GM12801 (cell line): ENCODE data around the gene PAAF1.

Experiments used
- TF ChIP-seq, protein P1 (sequence below): IDR thresholded peaks from one replicate; pipeline ENCODE4 v1.5.1; 2011; ENCODE audit warnings: control low read depth; ENCODE audit not compliant: insufficient read length; ENCODE audit errors: extremely low read depth

Gene PAAF1

DNA sequence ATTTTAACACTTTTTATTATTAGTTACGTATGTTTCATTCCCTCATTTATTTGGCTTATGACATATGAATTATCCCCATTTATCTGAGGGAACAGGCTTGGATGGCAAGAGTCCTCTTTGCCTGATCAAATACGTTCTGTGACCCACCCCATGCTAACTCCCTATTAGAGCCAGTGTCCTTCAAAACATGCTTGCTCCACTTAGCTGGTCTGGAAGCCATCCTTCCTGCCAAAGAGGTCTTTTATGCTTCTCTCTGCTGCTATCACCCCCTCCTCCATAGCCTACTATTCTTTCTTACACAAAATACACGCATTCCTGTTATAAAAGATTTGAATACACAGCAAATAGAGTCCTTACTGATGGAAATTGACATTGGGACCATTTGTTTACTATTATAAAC lies 6.5 kb upstream of the PAAF1 start:
- TF ChIP-seq, protein P1, sequence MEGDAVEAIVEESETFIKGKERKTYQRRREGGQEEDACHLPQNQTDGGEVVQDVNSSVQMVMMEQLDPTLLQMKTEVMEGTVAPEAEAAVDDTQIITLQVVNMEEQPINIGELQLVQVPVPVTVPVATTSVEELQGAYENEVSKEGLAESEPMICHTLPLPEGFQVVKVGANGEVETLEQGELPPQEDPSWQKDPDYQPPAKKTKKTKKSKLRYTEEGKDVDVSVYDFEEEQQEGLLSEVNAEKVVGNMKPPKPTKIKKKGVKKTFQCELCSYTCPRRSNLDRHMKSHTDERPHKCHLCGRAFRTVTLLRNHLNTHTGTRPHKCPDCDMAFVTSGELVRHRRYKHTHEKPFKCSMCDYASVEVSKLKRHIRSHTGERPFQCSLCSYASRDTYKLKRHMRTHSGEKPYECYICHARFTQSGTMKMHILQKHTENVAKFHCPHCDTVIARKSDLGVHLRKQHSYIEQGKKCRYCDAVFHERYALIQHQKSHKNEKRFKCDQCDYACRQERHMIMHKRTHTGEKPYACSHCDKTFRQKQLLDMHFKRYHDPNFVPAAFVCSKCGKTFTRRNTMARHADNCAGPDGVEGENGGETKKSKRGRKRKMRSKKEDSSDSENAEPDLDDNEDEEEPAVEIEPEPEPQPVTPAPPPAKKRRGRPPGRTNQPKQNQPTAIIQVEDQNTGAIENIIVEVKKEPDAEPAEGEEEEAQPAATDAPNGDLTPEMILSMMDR = no peak

DNA sequence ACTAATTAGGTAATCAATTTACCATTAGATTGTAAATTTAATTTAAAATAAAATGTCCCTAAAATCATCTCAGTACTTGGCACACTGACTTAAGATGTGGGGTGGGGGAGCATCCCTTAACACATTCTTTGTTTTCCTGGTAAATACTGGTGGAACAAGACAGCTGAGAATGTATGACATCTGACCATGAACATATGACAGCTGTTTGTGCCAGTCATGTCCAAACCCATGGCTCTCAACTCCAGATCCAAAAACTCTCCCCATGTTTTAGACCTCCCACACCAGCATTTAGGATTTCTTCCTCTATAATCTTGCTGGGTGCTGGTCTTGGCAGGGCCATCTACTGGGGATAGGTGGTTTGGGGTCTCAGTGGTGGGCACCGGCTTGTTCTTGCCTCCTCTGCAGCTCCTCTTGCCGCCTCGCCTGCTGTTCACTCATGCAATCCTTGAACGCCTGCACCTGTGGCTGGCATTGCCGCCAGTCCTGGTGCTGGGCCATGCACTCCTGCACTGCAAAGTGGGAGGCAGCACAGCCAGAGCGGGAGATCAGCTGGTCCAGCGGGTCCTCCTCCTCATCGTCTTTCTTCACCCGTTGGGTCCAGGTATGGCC lies 3.9 kb upstream of the PAAF1 start:
- TF ChIP-seq, protein P1 = no peak

DNA sequence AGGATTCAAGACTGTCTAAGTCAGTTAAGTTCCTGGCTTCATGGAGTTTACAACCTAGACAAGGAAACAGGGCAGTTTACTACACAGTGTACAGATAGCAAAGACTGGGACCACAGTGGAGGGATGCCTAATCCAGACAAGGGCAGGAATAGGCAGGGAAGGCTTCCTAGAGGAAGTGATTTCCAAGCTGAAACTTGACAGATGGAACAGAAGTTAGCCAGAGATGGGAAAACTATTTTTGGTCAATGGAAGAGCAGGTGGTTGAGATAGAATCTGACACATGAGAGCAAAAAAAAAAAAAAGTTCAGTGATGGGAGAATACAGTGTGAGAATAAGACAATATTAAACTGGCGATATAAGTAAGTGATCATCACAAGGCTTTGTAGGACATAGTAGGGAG lies 1.4 kb upstream of the PAAF1 start:
- TF ChIP-seq, protein P1 = no peak

DNA sequence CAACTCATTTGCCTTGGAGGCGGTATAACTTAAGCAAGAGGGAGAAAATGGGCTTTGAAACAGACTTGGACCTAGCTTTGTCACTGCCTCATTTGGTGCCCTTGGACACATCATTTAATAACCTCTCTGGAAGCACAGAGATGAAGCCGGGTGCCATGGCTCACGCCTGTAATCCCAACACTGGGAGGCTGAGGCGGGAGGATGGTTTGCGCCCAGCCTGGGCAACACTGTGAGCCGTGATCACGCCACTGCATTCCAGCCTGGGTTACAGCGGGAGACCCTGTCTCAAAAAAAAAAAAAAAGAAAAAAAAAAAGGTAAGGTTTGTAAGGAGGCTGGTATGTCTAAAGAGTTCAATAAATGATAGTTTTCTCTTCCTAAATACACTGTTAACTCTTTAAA lies 959 bp upstream of the PAAF1 start:
- TF ChIP-seq, protein P1 = no peak

DNA sequence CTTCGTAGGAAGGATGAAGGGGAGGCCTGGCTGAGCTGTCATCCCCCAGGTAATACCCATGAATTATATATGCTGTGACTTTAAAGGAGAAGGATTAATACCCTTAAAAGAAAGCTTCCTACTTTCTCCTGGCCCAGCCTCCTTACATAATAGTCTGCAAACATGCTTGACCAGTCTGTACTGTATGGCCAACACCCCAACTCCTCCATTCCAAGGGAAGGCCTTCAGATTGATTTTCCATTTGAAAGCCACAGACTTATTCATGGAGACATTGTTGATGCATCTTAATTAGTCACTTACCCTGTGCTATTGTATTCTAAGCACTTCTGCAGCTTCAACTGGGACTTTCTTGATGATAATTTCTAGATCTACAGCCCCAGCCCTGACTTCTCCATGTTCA lies 2.0 kb downstream of the PAAF1 start:
- TF ChIP-seq, protein P1 = no peak

DNA sequence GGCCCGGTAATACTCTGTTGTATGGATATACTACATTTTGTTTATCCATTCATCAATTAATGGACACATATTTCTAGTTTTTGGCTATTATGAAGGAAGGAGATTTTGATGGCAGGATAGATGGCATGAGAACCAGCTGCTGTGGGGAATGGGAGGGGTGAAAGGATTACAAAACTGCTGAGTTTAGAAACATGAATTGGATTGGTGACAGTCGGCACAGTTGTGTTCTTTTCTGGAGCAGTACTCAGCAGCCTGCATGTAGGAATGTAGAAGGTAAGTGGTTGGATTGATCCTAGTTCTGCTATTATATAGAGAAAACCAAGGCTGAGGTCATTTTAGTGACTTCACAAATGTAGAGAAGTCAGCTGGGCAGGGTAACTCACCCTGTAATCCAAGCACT lies 7.1 kb downstream of the PAAF1 start:
- TF ChIP-seq, protein P1 = no peak

DNA sequence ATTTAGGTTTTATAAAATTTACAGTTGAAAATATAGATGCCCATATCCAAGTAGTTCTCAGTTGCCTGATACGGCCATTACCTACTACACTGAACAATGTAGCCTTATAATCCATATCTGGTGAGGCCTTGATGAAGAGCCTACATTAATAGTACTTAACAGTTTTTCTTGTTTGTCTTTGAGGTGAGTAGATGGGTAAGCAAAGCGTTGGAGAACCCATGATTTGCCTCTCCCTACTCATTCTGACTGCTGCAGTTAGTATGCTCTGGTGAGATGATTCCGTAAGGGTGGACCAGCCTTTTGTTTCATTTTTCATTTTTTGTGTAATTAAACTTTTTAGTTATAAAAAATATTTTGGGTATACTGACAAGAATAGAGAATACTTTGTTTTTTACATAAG lies 11.4 kb downstream of the PAAF1 start:
- TF ChIP-seq, protein P1 = no peak

DNA sequence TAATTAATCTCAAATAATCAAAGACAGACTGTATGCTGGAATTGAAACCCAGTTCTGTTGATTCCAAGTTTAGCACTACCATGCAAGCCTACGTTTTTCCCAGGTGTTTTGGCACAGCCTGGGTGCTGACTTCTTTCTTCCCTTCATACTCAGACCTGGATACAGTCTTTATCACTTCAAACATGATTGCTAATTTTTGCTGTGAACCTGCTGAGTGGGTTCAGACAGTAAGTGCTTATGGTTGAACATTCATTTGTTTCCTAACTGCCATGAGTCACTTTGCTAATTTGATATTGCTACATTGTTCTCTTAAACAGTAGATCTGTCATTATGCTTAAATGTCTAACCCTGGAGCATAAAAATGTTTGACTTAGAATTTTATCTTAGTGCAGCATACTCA lies 12.2 kb downstream of the PAAF1 start:
- TF ChIP-seq, protein P1 = no peak
